ENCODE measurements around the gene ADCYAP1. TPM values are rescaled to one million over a fixed set of nuclear protein-coding genes. Genes with fewer than 3 reads are reported as not detected.

Gene ADCYAP1
- total RNA-seq, 1 donor from 2014 or later, result 0.32 TPM

- intact Hi-C loops (cut with DNase I), result no loop called here
- DNase-seq (no peak), ATAC-seq (no peak)
- Histone ChIP-seq H3K27ac (no peak overlapping the region), H3K27me3 (ENCODE audit: low read depth) (no peaks in the 10 kb centered on the region), H3K4me3 (no peak overlapping the region), H3K4me1 (no peaks in the 10 kb centered on the region), H3K36me3 (no peaks in the 10 kb centered on the region), H3K9me3 (no peaks in the 10 kb centered on the region)
- TF ChIP-seq, protein P1, sequence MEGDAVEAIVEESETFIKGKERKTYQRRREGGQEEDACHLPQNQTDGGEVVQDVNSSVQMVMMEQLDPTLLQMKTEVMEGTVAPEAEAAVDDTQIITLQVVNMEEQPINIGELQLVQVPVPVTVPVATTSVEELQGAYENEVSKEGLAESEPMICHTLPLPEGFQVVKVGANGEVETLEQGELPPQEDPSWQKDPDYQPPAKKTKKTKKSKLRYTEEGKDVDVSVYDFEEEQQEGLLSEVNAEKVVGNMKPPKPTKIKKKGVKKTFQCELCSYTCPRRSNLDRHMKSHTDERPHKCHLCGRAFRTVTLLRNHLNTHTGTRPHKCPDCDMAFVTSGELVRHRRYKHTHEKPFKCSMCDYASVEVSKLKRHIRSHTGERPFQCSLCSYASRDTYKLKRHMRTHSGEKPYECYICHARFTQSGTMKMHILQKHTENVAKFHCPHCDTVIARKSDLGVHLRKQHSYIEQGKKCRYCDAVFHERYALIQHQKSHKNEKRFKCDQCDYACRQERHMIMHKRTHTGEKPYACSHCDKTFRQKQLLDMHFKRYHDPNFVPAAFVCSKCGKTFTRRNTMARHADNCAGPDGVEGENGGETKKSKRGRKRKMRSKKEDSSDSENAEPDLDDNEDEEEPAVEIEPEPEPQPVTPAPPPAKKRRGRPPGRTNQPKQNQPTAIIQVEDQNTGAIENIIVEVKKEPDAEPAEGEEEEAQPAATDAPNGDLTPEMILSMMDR (IDR thresholded peaks at IDR 0.05), result no peak
Measured at GRCh38 chr18:955384-956066, 50.9 kb downstream of the ADCYAP1 start.

DNA sequence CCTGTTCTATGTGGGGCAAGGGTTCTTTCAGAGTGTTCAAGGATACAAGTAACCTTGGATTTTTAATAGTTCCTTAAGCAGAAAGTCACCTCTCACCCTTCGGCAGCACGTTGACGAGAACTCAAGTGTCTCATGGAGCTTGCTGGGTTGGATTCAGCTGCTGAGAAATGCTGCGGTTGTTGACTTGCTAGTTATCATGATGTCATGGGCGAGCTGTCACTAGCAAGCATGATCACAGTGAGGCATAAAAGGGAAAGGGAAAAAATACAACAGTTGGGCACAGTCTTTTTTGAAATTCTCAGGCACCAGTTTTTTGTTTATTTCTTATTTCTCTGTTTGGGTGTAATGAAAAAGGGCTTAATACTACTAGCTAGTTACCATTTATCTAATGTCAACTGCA is 53.2 kb downstream of the ADCYAP1 start:
- no peak for DNase-seq
- Histone ChIP-seq H3K4me3 (no peak overlapping the region), H3K4me1 (no peaks in the 10 kb centered on the region), H3K36me3 (no peaks in the 10 kb centered on the region), H3K9me3 (no peaks in the 10 kb centered on the region), H3K27ac (no peak overlapping the region), H3K27me3 (ENCODE audit: low read depth) (peaks cover 5% of the 10 kb centered on the region)
- TF ChIP-seq, protein P1 (IDR thresholded peaks at IDR 0.05), result no peak
- intact Hi-C loops (cut with DNase I), result no loop called here
- no peak for ATAC-seq

DNA sequence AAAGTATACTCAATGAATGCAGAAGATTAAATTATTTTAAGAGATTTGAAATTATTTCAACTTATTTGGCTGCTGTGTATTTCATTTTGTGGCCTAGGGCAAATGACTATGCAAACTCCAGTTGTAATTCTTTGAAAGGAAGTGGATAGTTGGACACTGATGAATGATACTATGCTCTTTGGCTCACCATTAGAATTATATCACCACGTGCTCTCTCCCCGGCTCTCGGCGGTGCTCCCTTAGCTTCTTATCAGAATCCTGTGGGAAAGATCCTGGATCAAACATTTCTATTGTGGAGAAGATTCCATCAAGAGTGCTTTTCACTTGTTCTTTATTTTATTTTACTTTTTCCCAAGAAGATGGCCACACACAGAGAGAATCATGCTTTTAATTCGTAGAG is 55.2 kb downstream of the ADCYAP1 start:
- Histone ChIP-seq H3K4me3 (no peak overlapping the region), H3K27ac (no peak overlapping the region), H3K4me1 (no peaks in the 10 kb centered on the region), H3K36me3 (no peaks in the 10 kb centered on the region), H3K27me3 (ENCODE audit: low read depth) (peaks cover 5% of the 10 kb centered on the region), H3K9me3 (no peaks in the 10 kb centered on the region)
- TF ChIP-seq, protein P1 (IDR thresholded peaks at IDR 0.05), result no peak
- intact Hi-C loops (cut with DNase I), result loop anchor here (10.0 kb wide), 1 partner anchor 95 kb away; no protein-coding TSS in a partner anchor
- DNase-seq, result no peak
- no peak for ATAC-seq

Other genes starting within 250 kb of the ADCYAP1 start
- 6.4 TPM for gene TYMS, start 247.2 kb upstream of the ADCYAP1 start, total RNA-seq
- 82.2 TPM for gene ENOSF1, start 192.2 kb upstream of the ADCYAP1 start, total RNA-seq
- 42.0 TPM for gene YES1, start 92.6 kb upstream of the ADCYAP1 start, total RNA-seq